ENCODE results near the gene BICD1. TPM values are rescaled to one million over a fixed set of nuclear protein-coding genes. Genes with fewer than 3 reads are reported as not detected.

Gene BICD1
- total RNA-seq, 1 donor from 2014 or later = 6.1 TPM

- H3K27me3 ChIP-seq (ENCODE audit: control insufficient read depth, insufficient read depth, low read length) = no peaks in the 10 kb centered on the region
- TF ChIP-seq, protein P1, sequence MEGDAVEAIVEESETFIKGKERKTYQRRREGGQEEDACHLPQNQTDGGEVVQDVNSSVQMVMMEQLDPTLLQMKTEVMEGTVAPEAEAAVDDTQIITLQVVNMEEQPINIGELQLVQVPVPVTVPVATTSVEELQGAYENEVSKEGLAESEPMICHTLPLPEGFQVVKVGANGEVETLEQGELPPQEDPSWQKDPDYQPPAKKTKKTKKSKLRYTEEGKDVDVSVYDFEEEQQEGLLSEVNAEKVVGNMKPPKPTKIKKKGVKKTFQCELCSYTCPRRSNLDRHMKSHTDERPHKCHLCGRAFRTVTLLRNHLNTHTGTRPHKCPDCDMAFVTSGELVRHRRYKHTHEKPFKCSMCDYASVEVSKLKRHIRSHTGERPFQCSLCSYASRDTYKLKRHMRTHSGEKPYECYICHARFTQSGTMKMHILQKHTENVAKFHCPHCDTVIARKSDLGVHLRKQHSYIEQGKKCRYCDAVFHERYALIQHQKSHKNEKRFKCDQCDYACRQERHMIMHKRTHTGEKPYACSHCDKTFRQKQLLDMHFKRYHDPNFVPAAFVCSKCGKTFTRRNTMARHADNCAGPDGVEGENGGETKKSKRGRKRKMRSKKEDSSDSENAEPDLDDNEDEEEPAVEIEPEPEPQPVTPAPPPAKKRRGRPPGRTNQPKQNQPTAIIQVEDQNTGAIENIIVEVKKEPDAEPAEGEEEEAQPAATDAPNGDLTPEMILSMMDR (IDR thresholded peaks at IDR 0.05; ENCODE audit: insufficient read depth, low read length, severe bottlenecking) = no peak
Measured at GRCh38 chr12:32166510-32166909, 59.9 kb downstream of the BICD1 start.

DNA sequence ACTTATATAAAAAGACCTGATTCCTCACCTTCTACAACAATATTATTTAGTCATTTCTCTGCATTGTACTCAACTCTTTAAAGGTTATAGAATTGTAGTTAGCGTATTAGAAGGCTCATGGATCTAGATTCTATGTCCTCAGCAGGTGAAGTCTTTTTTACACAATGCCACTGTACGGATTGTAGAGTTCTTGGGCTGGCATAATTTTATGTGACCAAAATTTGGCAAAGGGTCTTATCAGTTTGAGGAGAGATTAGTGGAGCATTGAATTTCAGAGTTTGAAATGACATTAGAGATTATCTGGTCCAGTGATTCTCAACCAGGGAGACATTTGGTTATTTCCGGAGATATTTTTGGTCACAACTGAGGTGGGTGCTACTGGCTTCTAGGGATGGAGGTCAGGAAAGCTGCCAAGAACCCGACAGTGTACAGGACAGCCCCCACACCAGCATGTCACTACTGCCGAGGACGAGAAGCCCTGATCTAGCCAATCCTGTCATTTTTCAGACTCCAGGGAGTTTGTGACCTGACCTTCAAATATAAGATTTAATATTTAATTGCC is 63.9 kb downstream of the BICD1 start:
- Histone ChIP-seq H3K4me3 (ENCODE audit: low read depth, low read length) (no peak overlapping the region), H3K36me3 (ENCODE audit: control insufficient read depth, insufficient read depth, low read length) (no peaks in the 10 kb centered on the region), H3K27me3 (ENCODE audit: control insufficient read depth, insufficient read depth, low read length) (no peaks in the 10 kb centered on the region)
- DNase-seq (ENCODE audit: low read depth) (no peak), FAIRE-seq (no peak)
- TF ChIP-seq, protein P1 (IDR thresholded peaks at IDR 0.05; ENCODE audit: insufficient read depth, low read length, severe bottlenecking) = no peak

More at GRCh38 chr12:32166510-32166909, 59.9 kb downstream of the BICD1 start:
- H3K4me3 ChIP-seq (ENCODE audit: low read depth, low read length) = no peak overlapping the region
- H3K36me3 ChIP-seq (ENCODE audit: control insufficient read depth, insufficient read depth, low read length) = peaks cover 2% of the 10 kb centered on the region
- DNase-seq (ENCODE audit: low read depth) (no peak), FAIRE-seq (no peak)

- FAIRE-seq = no peak
- TF ChIP-seq, protein P1 (IDR thresholded peaks at IDR 0.05; ENCODE audit: insufficient read depth, low read length, severe bottlenecking) = no peak
- Histone ChIP-seq H3K36me3 (ENCODE audit: control insufficient read depth, insufficient read depth, low read length) (no peaks in the 10 kb centered on the region), H3K4me3 (ENCODE audit: low read depth, low read length) (no peak overlapping the region), H3K27me3 (ENCODE audit: control insufficient read depth, insufficient read depth, low read length) (no peaks in the 10 kb centered on the region)
- no peak for DNase-seq (ENCODE audit: low read depth)
Measured at GRCh38 chr12:32171211-32171610, 64.6 kb downstream of the BICD1 start.

GRCh38 chr12:32176606-32177005 is 70.0 kb downstream of the BICD1 start:
- Histone ChIP-seq H3K4me3 (ENCODE audit: low read depth, low read length) (no peak overlapping the region), H3K27me3 (ENCODE audit: control insufficient read depth, insufficient read depth, low read length) (no peaks in the 10 kb centered on the region), H3K36me3 (ENCODE audit: control insufficient read depth, insufficient read depth, low read length) (no peaks in the 10 kb centered on the region)
- TF ChIP-seq, protein P1 (IDR thresholded peaks at IDR 0.05; ENCODE audit: insufficient read depth, low read length, severe bottlenecking) = no peak
- DNase-seq (ENCODE audit: low read depth) (no peak), FAIRE-seq (no peak)

GRCh38 chr12:32178341-32179010 is 71.8 kb downstream of the BICD1 start:
- FAIRE-seq = no peak
- no peak for DNase-seq (ENCODE audit: low read depth)
- H3K4me3 ChIP-seq (ENCODE audit: low read depth, low read length) = no peak overlapping the region
- H3K27me3 ChIP-seq (ENCODE audit: control insufficient read depth, insufficient read depth, low read length) = no peaks in the 10 kb centered on the region
- TF ChIP-seq, protein P1 (IDR thresholded peaks at IDR 0.05; ENCODE audit: insufficient read depth, low read length, severe bottlenecking) = no peak
- no peaks in the 10 kb centered on the region for H3K36me3 ChIP-seq (ENCODE audit: control insufficient read depth, insufficient read depth, low read length)
